DMS153 treated with DMSO at 0.1 percent for 48 hours (cell line): ENCODE results near the gene ELL.
A peak's percentile ranks its signal among the peaks of the same experiment; 100 is the strongest.

Experiments used
- DNase-seq: peaks from one replicate; lab custom pipeline; 2025; ENCODE audit not compliant: unreplicated experiment; lab: John Stamatoyannopoulos, UW

ELL gene

DNA sequence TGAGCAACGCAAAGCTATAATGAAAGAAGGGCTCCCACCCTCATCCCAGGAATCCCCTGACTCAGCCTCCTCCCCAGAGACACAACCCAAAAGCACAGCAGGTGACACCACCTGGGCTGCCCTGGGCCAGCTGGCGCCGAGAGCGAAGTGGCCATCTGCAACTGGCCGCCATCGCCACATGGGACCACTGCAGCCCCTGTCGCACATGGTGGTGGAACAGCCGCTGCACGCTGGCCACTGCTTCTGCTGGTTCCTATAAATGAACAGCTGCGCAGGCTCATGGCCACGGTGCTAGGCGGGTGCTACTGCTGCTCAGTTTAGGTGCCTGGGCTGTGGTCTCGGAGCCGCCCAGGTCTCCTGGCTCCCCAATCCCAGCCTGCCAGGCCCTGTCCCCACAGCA lies 72.3 kb downstream of the ELL start:
- DNase-seq = no peak

DNA sequence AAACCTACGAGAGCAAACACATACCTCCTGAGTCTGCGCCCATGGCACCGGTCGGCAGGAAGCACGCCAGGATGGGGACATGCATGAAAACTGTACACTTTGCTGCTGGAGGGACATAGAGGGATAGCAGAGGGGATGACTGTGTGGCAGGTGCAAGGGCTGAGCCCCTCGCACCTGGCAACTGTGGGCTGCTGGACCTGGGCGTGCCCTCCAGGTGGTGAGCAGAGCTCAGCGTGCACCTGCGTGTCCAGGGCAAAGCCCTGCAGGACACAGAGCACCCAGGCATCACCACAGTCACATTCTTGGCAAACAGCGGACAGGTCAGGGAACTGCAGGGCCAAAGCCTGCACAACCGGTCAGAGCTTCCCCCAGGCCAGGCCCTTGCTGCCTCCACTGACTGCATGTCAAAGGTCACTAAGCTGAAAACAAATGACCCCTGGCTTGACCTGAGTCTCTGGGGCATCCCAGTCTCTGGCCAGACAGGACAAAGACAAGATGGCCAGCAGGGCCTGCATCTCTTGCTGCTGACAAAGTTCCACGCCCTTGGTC lies 75.0 kb downstream of the ELL start:
- DNase-seq = no peak

GRCh38 chr19:18446145-18446810 lies 75.6 kb downstream of the ELL start:
- no peak for DNase-seq

DNA sequence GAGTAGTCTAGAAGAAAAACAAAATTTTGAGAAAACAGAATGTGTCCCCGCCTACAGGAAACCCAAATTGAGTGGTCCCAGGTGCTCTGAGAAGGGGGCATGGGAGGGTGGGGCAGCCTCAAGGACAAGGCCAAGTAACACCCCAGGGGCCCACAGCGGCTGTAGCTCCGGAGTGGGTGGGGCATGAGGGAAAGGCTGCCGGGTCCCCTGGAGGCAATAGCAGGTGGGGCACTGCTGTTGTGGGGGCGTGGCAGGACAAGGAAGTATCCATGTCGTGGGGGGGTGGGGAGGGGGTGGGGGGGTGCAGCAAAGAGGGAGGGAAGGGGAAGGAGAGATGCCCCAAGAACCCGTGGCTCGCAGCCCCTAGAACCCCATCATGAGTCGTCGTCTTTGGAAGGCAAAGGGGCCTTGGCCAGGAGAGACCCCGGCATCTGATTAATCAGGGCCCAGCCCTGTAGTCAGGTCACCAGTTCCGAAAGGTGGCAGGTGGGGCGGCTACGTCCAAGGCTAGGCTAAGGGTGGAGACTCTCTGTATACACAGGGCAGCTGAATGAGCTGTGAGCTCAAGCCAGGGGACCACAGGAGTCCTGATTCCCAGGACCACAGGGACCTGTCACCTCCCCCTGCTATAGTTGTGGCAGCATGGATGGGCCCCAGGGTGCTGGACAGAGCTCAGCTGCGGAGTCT lies 76.5 kb downstream of the ELL start:
- DNase-seq = no peak

- DNase-seq = no peak
These were observed 77.4 kb downstream of the ELL start for GRCh38 chr19:18444513-18444912.

GRCh38 chr19:18443831-18444230 lies 78.0 kb downstream of the ELL start:
- DNase-seq = no peak

DNA sequence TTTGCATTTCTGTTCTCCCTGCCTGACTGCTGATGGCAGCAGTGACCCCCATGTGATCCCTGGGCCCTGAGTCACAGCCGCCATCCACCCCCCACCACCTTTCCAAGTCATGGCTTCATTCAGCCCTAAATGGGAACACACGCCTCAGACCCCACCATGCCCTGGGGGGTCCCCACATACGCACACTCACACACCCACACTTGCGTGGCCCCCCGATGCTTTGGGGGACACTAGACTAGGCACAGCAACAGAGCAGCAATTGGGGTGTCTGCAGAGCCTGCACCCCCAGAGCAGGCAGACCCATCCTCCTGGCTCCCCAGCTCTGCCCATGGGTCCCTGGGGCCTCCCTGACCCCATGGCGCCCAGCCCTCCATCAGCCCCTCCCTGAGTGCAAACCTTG lies 78.5 kb downstream of the ELL start:
- no peak for DNase-seq

DNA sequence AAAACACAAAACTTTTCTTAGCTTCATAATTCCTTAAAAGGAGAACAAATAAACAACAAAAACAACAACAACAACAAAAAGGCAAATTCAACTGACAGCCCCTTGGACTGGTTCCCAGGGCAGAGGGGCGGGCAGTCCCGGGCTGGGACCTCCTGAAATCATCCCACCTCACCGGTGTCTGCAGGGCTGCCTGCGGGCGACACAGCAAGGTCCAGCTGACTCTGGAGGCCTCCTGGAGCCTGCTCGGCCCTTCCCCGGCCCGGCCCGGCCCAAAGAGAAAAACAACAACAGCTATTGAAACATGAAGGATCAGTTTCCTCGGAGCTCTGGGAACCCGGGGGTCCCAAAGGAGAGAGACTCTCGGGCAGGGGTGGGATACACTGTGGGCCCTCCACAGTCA lies 78.9 kb downstream of the ELL start:
- no peak for DNase-seq

DNA sequence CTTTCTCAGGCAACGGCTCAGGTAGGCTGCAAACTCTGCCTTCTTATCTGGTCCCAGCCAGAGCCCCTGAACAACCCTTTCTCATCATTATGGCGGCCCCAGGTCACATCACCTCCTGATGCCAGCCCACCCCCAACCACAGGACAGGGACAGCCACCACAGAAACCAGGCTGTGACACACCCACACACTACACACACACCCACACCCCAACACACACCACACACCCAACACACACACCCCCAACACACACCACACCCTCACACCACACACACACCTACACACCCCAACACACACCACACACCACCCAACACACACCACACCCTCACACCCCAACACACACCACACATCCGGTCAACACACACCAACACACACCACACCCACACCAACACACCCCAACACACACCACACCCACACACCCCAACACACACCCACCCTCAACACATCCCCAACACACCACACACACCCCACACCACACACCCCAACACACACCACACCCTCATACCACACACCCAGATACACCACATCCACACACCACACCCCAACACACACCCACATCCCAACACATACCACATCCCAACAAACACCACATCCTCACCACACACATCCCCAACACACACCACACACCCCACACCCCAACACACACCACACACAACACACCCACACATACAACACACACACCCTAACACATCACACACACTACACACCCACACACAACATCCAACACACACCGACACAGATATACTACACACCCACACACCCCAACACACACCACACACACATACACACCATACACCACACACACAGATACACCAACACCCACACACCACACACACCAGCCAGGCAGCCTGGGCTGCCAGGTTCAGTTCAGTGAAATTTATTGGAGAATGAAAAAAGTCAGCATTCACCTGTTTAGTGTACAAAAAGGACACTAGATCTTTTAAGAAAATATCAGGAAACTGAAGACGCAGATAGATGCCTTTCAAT lies 79.8 kb downstream of the ELL start:
- DNase-seq = no peak

DNA sequence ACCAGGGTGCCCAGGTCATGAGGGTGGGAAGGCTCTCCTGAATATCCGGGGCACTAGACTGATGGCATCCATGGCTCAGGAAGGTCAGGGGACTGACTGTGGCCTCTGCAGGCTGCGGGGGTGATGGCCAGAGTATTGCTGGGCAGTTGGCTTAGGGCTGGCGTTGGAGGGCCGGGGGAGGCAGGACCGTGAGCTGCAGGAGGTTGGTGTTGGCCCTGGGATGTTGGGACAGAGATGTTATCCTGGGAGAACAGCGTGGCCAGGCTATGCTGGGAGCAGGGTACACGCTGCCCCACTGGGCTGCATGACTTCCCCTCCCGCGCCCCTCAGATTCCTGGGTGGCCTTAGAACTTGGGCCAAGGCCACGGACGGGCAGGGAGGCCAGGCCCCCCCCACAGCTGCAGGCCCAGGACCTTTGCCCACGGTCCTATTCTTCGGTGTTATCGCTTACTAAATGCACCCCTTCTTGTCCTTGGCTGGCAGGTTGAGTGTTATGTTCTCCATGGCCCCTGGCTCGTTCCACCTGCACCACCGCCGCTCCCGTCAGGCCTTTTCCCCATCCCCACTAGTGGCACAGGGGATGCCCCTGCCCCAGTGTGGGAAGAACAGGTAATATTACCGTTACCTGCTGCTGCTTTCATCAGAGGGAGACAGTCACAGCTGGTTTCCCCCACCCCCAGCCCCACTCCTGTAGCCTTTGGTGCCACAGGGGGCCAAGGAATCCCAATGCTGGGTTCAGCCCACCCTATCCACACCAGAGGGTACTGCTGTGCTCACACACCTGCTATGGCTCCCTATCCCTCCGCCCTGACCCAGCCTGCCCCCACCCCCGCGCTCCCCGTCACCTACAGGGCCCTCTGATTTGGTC lies 80.7 kb downstream of the ELL start:
- DNase-seq = no peak

GRCh38 chr19:18440415-18440877 lies 81.4 kb downstream of the ELL start:
- DNase-seq = no peak

DNA sequence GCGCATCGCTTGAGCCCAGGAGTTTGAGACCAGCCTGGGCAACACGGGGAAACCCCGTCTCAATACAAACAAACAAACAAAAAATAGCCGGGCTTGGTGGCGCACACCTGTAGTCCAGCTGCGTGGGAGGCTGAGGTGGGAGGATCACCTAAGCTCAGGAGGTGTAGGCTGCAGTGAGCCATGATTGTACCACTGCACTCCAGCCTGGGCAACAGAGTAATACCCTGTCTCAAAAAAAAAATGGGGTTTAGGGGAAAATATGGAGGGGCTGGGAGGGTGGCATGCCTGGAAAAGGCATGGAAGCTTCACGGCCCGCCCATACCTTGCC lies 82.0 kb downstream of the ELL start:
- DNase-seq = no peak

DNA sequence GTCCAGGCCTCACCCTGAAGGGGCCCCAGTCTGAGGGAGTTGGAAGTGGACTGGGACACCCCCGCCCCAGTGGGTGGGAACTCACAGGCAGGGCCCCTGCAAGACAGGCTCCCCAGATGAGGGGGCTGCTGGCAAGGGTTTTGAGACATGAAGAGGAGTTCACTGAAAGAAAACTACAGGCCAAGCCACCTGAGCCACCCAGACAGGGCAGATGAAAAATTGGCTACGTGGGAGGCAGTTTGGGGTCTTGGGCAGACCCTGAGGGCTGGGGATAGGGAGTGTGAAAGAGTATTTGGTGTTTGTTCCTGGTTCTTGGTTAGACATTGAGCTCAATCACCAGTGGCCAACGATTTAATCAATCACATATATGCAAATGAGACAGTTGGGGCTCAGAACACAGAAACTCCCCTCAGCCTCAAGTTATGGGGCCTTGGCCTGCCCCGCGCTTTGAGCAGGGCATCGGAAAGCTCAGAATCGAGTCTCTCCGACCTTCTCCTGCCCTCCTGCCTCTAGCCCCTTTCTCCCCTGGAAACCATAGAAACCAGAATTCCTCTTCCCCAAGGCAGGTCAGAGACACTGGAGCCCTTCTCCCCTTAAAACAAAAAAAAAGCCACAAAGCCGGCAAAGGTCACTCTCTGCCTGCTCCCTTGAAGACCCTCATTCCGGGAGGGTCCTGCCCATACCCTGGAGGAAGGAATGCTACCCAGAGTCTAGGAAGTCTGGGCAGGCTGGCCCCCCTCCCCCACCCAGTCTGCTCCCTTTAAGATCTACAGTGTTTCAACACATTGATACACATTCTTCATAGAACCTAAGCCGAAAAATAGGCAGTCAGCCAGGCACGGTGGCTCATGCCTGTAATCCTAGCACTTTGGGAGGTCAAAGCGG lies 82.6 kb downstream of the ELL start:
- DNase-seq = no peak

DNA sequence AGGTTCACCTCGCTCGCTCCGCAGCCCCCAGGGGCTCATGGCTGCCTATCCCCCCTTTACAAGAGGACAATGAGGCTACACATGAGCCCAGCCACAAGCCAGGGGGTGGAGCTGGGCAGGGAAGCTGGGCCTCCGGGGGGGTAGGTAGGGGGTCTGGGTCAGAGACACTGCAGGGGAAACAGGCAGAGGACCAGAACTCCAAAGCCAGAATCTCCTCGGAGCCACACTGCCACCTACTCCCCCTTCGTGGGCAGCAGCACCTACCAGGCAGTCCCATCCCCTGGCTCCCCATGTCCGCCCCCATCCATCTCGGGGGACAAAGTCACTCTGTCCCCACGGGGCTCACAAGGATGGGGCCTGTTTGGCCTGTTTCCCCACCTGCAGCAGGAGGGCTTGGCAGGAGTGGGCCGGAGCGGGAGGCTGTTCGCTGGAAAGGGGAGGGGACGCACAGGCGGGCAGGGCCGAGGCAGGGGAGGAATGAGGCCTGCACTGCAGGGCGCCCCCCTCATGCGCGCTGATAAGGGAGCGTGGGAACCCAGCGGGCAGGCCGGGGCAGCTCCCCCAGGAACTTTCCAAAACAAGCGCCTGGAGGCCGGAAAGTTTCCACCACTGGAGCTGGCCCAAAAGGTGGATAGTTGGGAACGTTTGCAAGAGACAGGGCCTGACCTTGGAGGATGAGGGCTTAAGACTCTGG lies 83.4 kb downstream of the ELL start:
- DNase-seq = no peak

GRCh38 chr19:18437491-18438330 lies 84.2 kb downstream of the ELL start, which contains the start of gene ISYNA1:
TSS of gene ISYNA1 (minus strand) at chr19:18438133. CDS start at chr19:18437979, 154 bp downstream.
- DNase-seq = no peak

- peak; percentile 68 for DNase-seq
These were observed 85.0 kb downstream of the ELL start for GRCh38 chr19:18436671-18437490.
